ENCODE results near the gene TMEM132D.

DNA sequence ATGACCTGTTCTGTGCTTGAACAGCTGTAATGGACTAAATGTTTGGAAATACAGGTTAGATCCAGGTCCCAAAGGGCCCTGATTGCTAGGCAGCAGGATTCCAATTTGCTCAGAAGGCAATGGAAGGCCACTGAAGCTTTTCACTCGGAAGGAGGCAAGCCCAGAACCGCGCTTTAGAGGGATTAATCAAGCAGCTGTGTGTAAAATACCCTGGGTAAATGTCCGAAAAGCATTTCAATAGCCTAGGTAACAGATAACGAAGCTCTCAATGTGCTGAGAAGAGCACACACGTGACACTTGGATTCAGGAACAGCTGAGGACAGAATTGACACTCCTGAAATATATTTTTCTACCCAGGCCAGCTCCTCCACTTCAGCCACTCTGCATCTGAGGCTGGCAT is 436.1 kb downstream of the TMEM132D start:
- TF ChIP-seq CTCF (IDR thresholded peaks at IDR 0.05; ENCODE audit: poor library complexity) (no peak), EZH2 (IDR thresholded peaks at IDR 0.05; ENCODE audit: borderline replicate concordance) (no peak), EZH2phosphoT487 (IDR thresholded peaks at IDR 0.05; ENCODE audit: low read depth, severe bottlenecking, unreplicated experiment) (no peak)
